ENCODE results near the gene TGM2.

TGM2 gene

DNA sequence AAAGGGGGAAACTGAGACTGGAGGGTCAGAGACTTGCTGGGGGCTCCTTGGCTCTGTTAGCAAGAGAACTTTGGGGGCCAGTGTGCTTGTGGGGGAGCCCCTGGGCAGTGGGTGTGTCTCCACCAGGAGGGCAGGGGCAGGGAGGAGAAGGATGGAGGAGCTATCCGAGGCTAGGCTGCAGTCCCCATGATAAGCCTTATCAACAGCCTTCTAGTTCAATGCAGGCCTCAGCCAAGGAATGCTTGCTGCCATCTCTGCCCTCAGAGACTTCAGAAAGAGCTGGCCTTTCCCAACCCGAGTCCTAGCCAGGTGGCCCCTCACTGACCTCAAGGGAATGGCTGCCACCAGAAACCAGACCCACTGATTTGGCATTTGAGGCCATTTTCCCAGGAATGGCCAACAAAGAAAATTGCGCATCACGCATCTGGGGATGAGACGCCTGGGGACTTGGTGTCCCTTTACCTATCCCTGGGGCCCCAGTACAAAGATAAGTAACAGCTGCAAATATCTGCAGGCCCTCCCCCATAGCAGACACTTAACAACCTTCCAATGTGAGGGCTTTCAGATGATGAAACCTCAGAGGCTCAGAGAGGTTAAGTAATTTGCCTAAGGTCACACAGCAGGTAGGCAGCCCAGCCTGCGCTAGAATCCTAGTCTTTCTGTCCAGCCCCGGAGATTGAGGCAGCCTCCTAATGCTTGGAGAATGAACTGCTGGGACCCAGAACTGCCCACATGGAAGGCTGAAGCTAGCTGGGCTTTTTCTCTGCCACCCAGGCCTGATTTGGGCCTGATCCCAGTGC lies 4.9 kb downstream of the TGM2 start:
- TF ChIP-seq, protein P1, sequence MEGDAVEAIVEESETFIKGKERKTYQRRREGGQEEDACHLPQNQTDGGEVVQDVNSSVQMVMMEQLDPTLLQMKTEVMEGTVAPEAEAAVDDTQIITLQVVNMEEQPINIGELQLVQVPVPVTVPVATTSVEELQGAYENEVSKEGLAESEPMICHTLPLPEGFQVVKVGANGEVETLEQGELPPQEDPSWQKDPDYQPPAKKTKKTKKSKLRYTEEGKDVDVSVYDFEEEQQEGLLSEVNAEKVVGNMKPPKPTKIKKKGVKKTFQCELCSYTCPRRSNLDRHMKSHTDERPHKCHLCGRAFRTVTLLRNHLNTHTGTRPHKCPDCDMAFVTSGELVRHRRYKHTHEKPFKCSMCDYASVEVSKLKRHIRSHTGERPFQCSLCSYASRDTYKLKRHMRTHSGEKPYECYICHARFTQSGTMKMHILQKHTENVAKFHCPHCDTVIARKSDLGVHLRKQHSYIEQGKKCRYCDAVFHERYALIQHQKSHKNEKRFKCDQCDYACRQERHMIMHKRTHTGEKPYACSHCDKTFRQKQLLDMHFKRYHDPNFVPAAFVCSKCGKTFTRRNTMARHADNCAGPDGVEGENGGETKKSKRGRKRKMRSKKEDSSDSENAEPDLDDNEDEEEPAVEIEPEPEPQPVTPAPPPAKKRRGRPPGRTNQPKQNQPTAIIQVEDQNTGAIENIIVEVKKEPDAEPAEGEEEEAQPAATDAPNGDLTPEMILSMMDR (IDR thresholded peaks at IDR 0.05; ENCODE audit: low read depth, low read length): no peak

DNA sequence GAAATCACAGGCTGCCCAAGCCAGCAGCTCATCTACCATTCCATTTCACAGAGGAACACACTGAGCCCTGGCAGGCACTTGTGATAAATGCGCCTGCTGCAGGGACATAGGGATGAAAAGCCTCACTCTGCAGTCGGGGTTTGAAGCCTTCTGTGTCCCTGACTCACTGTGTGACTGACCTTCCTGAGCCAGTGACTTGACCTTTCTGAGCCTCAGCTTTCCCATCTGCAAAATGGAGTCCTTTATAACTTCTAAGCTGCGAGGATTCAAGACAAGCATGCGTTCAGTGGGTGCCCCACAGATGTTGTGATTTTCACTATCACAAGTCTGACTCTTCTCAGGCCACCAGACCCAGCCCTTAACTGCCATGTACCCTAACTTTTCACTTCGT lies 5.5 kb downstream of the TGM2 start:
- no peak overlapping the region for H3K4me3 ChIP-seq (ENCODE audit: low read depth, low read length)
- TF ChIP-seq, protein P1 (IDR thresholded peaks at IDR 0.05; ENCODE audit: low read depth, low read length): no peak

More for the DNA sequence above, 4.9 kb downstream of the TGM2 start:
- no peak overlapping the region for H3K4me3 ChIP-seq (ENCODE audit: low read depth, low read length)

DNA sequence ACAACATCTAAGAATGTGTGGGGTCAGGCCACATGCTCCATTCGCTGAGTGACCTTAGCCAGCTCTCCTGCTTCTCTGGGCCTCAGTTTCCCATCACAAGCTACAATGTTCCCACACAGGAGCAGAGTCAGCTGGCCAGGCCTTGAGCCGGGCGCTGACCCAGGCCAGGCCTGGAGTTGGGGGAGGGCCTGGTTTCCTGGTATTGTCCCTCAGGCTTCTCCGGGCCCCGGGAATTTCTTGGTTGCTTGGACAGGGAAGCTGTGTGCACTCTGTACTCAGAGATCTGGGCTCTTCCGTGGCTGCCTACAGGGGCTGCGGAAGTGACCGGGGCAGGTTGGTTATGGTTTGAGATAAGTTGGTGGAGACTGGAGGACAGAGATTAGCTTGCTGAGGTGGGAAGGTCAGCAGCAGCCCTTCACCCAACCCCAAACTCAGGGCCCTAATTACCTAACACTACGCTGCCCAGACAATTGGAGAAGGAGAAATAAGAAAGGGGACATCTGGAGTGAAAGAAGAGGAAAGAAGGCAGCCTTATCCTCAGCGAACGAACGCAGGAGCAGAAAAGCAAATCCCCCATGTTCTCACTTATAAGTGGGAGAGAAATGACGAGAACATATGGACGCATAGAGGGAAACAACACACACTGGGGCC lies 6.2 kb downstream of the TGM2 start:
- TF ChIP-seq, protein P1 (IDR thresholded peaks at IDR 0.05; ENCODE audit: low read depth, low read length): no peak
- H3K4me3 ChIP-seq (ENCODE audit: low read depth, low read length): no peak overlapping the region

DNA sequence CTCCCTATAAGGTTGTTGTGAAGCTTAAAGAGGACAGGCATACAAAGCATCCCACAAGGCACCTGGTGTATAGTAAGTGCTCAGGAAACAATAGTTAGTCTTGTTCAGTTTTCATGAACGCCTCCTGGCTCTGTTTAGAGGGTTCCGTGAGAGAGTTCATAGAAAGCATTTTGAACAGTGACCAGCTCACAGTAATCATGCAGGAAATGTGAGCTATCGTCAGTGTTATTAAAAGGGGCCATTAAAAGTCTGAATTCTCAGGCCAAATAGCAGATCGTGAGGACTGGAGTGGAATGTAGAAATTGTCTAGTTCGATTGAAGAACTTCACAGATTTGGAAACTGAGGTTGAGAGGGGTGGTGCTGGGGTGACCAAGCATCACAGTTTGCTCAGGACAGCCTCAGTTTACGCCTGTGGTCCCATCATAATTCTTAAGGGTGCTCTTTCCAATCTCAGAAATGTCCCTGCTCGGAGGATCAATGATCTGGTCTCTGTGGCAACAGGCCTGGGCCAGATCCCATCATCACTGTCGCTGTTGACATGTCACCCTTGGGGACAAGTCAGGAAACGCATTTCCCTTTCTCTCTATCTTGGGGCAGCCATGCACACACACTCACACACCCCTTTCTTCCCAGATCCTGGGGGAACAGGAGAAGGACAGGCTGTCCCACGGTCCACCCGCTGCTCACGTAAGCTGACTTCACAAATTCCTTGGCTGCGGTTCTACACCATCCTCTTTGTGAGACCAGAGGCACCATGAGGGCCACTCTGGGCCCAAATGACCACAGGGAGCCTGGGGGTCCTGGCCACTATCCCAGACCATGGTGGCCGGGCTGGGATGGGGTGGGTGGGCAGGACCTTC lies 7.2 kb downstream of the TGM2 start:
- TF ChIP-seq, protein P1 (IDR thresholded peaks at IDR 0.05; ENCODE audit: low read depth, low read length): no peak
- no peak overlapping the region for H3K4me3 ChIP-seq (ENCODE audit: low read depth, low read length)

DNA sequence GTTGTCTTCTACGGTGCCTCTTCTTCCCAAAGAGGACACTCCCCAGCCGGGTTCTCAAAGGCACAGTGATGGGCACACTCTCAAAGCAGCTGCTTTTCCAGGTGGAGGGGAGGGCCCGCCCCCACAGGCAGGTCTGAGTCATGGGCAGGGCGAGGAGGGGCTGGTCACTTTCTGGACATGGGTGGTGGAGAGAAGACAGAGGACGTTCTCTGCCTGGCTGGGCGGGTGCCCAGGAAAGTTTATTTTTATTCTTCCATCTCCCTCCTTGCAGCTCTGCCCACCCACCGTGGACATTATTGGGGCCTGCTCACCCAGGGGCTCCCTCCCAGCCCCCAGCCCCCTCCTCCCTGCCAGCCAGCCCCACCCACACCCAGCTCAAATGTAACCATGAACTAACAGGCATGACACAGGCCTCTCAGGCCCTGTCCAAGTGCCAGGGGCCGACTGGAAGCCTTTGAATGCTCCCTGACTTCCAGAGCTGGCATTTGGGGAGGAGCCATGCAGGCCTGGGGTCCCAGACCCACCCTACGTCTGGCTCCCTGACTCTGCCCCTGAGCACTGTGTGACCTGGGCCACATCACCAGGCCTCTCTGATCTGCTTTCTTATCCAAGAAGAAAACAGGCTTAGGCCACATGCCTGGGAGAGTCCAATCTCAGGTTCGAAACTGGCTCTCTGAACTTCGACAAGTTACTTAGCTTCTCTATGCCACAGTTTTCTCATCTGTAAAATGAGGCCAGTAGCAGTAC lies 8.0 kb downstream of the TGM2 start:
- H3K4me3 ChIP-seq (ENCODE audit: low read depth, low read length): no peak overlapping the region
- TF ChIP-seq, protein P1 (IDR thresholded peaks at IDR 0.05; ENCODE audit: low read depth, low read length): no peak

DNA sequence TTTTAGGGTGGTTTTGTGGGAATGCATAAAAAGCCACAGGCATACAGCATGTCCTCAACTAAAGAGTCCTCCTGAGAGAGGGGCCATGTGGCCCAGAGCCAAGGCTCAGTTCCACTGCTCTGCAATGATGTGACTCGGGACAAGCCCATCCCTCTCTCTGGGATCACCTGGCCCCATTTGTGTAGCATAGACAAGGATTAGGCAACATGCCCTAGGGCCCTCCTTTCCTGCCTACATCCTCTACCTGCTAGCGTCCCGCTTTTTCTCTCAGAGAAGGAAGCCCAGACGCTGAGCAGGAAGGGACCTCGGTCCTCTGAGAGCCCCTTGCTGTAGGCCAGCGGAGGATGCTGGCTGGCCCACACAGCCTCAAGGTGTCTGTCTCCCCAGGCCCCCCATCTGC lies 8.8 kb downstream of the TGM2 start:
- TF ChIP-seq, protein P1 (IDR thresholded peaks at IDR 0.05; ENCODE audit: low read depth, low read length): no peak
- no peak overlapping the region for H3K4me3 ChIP-seq (ENCODE audit: low read depth, low read length)

Measured in WI38 (cell line).